HepG2 (cell line): Measurements from ENCODE around the gene TNNI3. TPM values are rescaled to one million over a fixed set of nuclear protein-coding genes. Genes with fewer than 3 reads are reported as not detected.

ENCODE experiments used
- ATM ChIP-seq: fragments of 450-650 bp; IDR thresholded peaks from 2 replicates; pipeline ENCODE4 v1.7.1; 2017; ENCODE audit warnings: mild to moderate bottlenecking, borderline replicate concordance
- BHLHE40 ChIP-seq: IDR thresholded peaks from 2 replicates; pipeline ENCODE4 v1.6.1; 2011; ENCODE audit warnings: low read length, improper control_type of control experiment
- ELF4 ChIP-seq: sonication (generic); formaldehyde crosslinking; IDR thresholded peaks from 2 replicates; pipeline ENCODE4 v1.5.0; 2020; ENCODE audit warnings: missing genetic modification reagents, mild to moderate bottlenecking, moderate library complexity, borderline replicate concordance
- GATAD1 ChIP-seq: IDR thresholded peaks from 2 replicates; pipeline ENCODE4 v1.6.1; 2016; ENCODE audit warnings: missing genetic modification reagents, missing compliant biosample characterization
- HDAC2 ChIP-seq: sonication (generic); formaldehyde crosslinking; IDR thresholded peaks from 2 replicates; pipeline ENCODE4 v1.4.0; 2020; ENCODE audit warnings: missing genetic modification reagents
- HNRNPUL1 ChIP-seq: fragments of 200-400 bp; formaldehyde crosslinking; IDR thresholded peaks from 2 replicates; pipeline ENCODE4 v1.6.1; 2017; ENCODE audit warnings: low read depth, mild to moderate bottlenecking, low read length, moderate library complexity
- MTF2 ChIP-seq: sonication (generic); formaldehyde crosslinking; IDR thresholded peaks from 2 replicates; pipeline ENCODE4 v1.5.0; 2020; ENCODE audit warnings: missing genetic modification reagents, borderline replicate concordance
- SMAD9 ChIP-seq: sonication (generic); formaldehyde crosslinking; IDR thresholded peaks from 2 replicates; pipeline ENCODE4 v1.5.1; 2020; ENCODE audit warnings: mild to moderate bottlenecking, missing genetic modification reagents
- SRSF4 ChIP-seq: fragments of 200-400 bp; formaldehyde crosslinking; IDR thresholded peaks from one replicate; pipeline ENCODE4 v1.6.1; 2018; ENCODE audit warnings: mild to moderate bottlenecking, low read depth, low read length, moderate library complexity; ENCODE audit not compliant: poor library complexity, severe bottlenecking
- TBL1XR1 ChIP-seq: fragments of 150-350 bp; IDR thresholded peaks from 2 replicates; pipeline ENCODE4 v1.6.1; 2014; ENCODE audit warnings: borderline replicate concordance, low read length; ENCODE audit not compliant: partially characterized antibody
- TOE1 ChIP-seq: sonication (generic); formaldehyde crosslinking; IDR thresholded peaks from 2 replicates; pipeline ENCODE4 v1.4.0; 2020; ENCODE audit warnings: mild to moderate bottlenecking, missing genetic modification reagents
- ZBTB7A ChIP-seq: sonication (generic); formaldehyde crosslinking; IDR thresholded peaks from 2 replicates; pipeline ENCODE4 v1.8.0; 2022; ENCODE audit warnings: mild to moderate bottlenecking, missing genetic modification reagents
- ZFP36 ChIP-seq: fragments of 150-350 bp; IDR thresholded peaks from 2 replicates; pipeline ENCODE4 v1.6.1; 2018; ENCODE audit warnings: borderline replicate concordance, low read length, low read depth; ENCODE audit not compliant: partially characterized antibody
- ZNF33B ChIP-seq: sonication (generic); formaldehyde crosslinking; IDR thresholded peaks from 2 replicates; pipeline ENCODE4 v1.5.1; 2020; ENCODE audit warnings: mild to moderate bottlenecking, missing genetic modification reagents
- ZNF343 ChIP-seq: sonication (generic); formaldehyde crosslinking; IDR thresholded peaks from 2 replicates; pipeline ENCODE4 v1.4.0; 2020; ENCODE audit warnings: mild to moderate bottlenecking, missing genetic modification reagents
- ZNF644 ChIP-seq: IDR thresholded peaks from 2 replicates; pipeline ENCODE4 v1.6.1; 2016; ENCODE audit warnings: low read depth
- ZNF83 ChIP-seq: sonication (generic); formaldehyde crosslinking; IDR thresholded peaks from 2 replicates; pipeline ENCODE4 v1.4.0; 2020; ENCODE audit warnings: missing genetic modification reagents, mild to moderate bottlenecking, borderline replicate concordance
- polyA plus RNA-seq, 8 experiments: library from polyadenylated mRNA; depleted of rRNA in 3 of 8; stranded (reverse) in 7 of 8; unstranded in 1 of 8; fragments of >200 nt; fragmentation: Illumina TruSeq in 4 of 8; extraction: Trizol in 4 of 8; gene quantifications; 2 replicates each; pipeline versions ENCODE4 v1.2.1 to v1.2.3, GENCODE V29; 2011 to 2016; ENCODE audit warnings: low read depth in 4 of 8, missing spikeins in 1 of 8, mixed read lengths in 1 of 8; ENCODE audit not compliant: insufficient read depth in 1 of 8
- total RNA-seq, 5 experiments: library from RNA; depleted of rRNA; stranded (reverse); fragments of >200 nt; fragmentation: Illumina TruSeq; extraction: Trizol; gene quantifications; 2 replicates each; pipeline ENCODE4 v1.2.3, GENCODE V29; 2016; ENCODE audit warnings: low read depth in 1 of 5
- TF ChIP-seq, protein P1 (sequence below): sonication (generic); formaldehyde crosslinking; conservative IDR thresholded peaks from 2 replicates; pipeline ENCODE4 v1.4.0; 2020; ENCODE audit warnings: mild to moderate bottlenecking, missing genetic modification reagents, moderate library complexity
- TF ChIP-seq, protein P2 (sequence below): IDR thresholded peaks from 2 replicates; pipeline ENCODE4 v1.6.1; 2016; ENCODE audit warnings: mild to moderate bottlenecking
- TF ChIP-seq, protein P3 (sequence below): sonication (generic); formaldehyde crosslinking; IDR thresholded peaks from 2 replicates; pipeline ENCODE4 v1.5.1; 2020; ENCODE audit warnings: mild to moderate bottlenecking, missing genetic modification reagents, moderate library complexity

TNNI3 gene
- total and polyA plus RNA-seq, 2 of the 13 experiments (the other 11 are each of a cell fraction or from before 2014, with no cell fraction given): 3.5 to 3.7 TPM

DNA sequence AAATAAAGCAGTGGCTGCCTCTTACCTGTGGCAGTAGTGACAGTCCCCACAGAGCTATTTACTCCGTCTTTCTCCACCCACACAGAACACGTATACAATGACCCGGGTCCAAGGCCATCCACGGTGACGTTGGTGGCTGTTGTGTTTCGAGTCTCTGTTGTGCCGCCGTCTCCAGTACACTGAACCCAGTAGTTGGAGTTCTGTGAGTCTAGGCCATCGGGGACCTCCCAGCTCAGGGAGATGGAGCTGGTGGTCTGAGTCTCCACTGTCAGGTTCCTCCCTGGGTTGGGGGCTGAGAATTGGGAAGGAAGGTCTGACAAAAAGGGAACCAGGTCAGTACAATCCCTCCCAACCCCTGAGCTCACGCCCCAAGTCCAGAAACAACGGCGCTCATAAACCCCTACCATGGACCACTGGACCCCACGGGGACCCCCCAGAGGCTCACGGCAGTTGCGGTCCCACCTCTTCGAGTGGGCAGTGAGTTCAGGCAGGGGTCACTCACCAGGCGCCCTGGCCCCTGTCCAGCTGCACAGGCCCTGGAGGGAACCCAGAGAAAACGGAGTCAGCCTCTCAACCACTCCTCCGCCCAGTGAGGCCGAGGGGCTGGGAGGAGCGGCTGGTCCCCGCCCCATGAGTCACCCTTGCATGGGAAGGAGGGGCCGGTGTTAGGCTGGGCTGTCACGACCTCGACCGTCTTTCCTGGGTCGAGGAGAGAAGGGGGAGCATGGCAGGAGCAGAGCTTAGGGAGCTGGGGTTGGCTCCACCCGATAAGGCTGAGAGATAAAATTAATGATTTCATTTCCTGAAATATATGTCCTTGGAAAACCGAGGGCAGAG lies 49.4 kb upstream of the TNNI3 start (continued):
- TF ChIP-seq, protein P1, sequence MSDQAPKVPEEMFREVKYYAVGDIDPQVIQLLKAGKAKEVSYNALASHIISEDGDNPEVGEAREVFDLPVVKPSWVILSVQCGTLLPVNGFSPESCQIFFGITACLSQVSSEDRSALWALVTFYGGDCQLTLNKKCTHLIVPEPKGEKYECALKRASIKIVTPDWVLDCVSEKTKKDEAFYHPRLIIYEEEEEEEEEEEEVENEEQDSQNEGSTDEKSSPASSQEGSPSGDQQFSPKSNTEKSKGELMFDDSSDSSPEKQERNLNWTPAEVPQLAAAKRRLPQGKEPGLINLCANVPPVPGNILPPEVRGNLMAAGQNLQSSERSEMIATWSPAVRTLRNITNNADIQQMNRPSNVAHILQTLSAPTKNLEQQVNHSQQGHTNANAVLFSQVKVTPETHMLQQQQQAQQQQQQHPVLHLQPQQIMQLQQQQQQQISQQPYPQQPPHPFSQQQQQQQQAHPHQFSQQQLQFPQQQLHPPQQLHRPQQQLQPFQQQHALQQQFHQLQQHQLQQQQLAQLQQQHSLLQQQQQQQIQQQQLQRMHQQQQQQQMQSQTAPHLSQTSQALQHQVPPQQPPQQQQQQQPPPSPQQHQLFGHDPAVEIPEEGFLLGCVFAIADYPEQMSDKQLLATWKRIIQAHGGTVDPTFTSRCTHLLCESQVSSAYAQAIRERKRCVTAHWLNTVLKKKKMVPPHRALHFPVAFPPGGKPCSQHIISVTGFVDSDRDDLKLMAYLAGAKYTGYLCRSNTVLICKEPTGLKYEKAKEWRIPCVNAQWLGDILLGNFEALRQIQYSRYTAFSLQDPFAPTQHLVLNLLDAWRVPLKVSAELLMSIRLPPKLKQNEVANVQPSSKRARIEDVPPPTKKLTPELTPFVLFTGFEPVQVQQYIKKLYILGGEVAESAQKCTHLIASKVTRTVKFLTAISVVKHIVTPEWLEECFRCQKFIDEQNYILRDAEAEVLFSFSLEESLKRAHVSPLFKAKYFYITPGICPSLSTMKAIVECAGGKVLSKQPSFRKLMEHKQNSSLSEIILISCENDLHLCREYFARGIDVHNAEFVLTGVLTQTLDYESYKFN (CRISPR knock-in tag): peak; percentile 80
- 0 out of 2 replicates have a peak, but pooled peaks have one; percentile 60 for TF ChIP-seq ELF4 (CRISPR knock-in tag)
- no peak for TF ChIP-seq BHLHE40
- no peak for TF ChIP-seq TOE1 (CRISPR knock-in tag)
- peak; percentile 93 for TF ChIP-seq ZBTB7A
- TF ChIP-seq SMAD9: 0 out of 2 replicates have a peak, but pooled peaks have one; percentile 82
- TF ChIP-seq MTF2 (CRISPR knock-in tag): no peak
- TF ChIP-seq HNRNPUL1: no peak
- TF ChIP-seq ZFP36: no peak
- TF ChIP-seq ZNF644 (CRISPR knock-in tag): no peak
- TF ChIP-seq ATM: no peak
- TF ChIP-seq ZNF83: peak; percentile 86; the same call in 1 of the 2 replicates
- peak; percentile 41; the same call in 1 of the 2 replicates for TF ChIP-seq HDAC2
- no peak for TF ChIP-seq ZNF343
- TF ChIP-seq, protein P2, sequence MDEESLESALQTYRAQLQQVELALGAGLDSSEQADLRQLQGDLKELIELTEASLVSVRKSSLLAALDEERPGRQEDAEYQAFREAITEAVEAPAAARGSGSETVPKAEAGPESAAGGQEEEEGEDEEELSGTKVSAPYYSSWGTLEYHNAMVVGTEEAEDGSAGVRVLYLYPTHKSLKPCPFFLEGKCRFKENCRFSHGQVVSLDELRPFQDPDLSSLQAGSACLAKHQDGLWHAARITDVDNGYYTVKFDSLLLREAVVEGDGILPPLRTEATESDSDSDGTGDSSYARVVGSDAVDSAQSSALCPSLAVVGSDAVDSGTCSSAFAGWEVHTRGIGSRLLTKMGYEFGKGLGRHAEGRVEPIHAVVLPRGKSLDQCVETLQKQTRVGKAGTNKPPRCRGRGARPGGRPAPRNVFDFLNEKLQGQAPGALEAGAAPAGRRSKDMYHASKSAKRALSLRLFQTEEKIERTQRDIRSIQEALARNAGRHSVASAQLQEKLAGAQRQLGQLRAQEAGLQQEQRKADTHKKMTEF (CRISPR knock-in tag): peak; percentile 81; the same call in 1 of the 2 replicates
- TF ChIP-seq GATAD1 (CRISPR knock-in tag): peak; percentile 33; the same call in 1 of the 2 replicates
- no peak for TF ChIP-seq SRSF4
- peak; percentile 84; the same call in 1 of the 2 replicates for TF ChIP-seq ZNF33B (CRISPR knock-in tag)
- peak; percentile 71 for TF ChIP-seq TBL1XR1
- TF ChIP-seq, protein P3, sequence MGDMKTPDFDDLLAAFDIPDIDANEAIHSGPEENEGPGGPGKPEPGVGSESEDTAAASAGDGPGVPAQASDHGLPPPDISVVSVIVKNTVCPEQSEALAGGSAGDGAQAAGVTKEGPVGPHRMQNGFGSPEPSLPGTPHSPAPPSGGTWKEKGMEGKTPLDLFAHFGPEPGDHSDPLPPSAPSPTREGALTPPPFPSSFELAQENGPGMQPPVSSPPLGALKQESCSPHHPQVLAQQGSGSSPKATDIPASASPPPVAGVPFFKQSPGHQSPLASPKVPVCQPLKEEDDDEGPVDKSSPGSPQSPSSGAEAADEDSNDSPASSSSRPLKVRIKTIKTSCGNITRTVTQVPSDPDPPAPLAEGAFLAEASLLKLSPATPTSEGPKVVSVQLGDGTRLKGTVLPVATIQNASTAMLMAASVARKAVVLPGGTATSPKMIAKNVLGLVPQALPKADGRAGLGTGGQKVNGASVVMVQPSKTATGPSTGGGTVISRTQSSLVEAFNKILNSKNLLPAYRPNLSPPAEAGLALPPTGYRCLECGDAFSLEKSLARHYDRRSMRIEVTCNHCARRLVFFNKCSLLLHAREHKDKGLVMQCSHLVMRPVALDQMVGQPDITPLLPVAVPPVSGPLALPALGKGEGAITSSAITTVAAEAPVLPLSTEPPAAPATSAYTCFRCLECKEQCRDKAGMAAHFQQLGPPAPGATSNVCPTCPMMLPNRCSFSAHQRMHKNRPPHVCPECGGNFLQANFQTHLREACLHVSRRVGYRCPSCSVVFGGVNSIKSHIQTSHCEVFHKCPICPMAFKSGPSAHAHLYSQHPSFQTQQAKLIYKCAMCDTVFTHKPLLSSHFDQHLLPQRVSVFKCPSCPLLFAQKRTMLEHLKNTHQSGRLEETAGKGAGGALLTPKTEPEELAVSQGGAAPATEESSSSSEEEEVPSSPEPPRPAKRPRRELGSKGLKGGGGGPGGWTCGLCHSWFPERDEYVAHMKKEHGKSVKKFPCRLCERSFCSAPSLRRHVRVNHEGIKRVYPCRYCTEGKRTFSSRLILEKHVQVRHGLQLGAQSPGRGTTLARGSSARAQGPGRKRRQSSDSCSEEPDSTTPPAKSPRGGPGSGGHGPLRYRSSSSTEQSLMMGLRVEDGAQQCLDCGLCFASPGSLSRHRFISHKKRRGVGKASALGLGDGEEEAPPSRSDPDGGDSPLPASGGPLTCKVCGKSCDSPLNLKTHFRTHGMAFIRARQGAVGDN (CRISPR knock-in tag): peak; percentile 93
